WTC11 (cell line): ENCODE measurements around the gene SRC. TPM values are rescaled to one million over a fixed set of nuclear protein-coding genes. Genes with fewer than 3 reads are reported as not detected.

Experiments
- ATAC-seq: fragments of 200-7000 bp; cut with Tn5 transposase; 2 replicates; pipeline ENCODE4 v1.10.0; 2021; ENCODE audit warnings: mild to moderate bottlenecking, moderate library complexity
- CTCF ChIA-PET: fragments of 300-600 bp; sonication (Branson Sonifier 250); formaldehyde crosslinking; loops from one replicate; lab custom pipeline; 2021; ENCODE audit warnings: antibody characterized with exemption; lab: Charles Lee
- POLR2A ChIA-PET: fragments of 350-600 bp; sonication (Branson Sonifier 250); formaldehyde crosslinking; loops from one replicate; lab custom pipeline; 2021; ENCODE audit warnings: antibody characterized with exemption; lab: Charles Lee
- DNase-seq: peaks from one replicate; pipeline ENCODE4 v3.0.0; 2021; ENCODE audit warnings: low spot score
- H3K27ac Mint-ChIP-seq: 2 replicates; pipeline ENCODE4 v1.8.0; 2021; ENCODE audit warnings: mixed read lengths
- H3K27me3 Mint-ChIP-seq: 2 replicates; pipeline ENCODE4 v1.8.0; 2021; ENCODE audit warnings: low read depth, mild to moderate bottlenecking, moderate library complexity, mixed read lengths
- H3K36me3 Mint-ChIP-seq: 2 replicates; pipeline ENCODE4 v1.8.0; 2021; ENCODE audit warnings: mixed read lengths
- H3K4me1 Mint-ChIP-seq: 2 replicates; pipeline ENCODE4 v1.8.0; 2022; ENCODE audit warnings: mixed read lengths
- H3K4me3 Mint-ChIP-seq: 2 replicates; pipeline ENCODE4 v1.8.0; 2021; ENCODE audit warnings: mild to moderate bottlenecking, moderate library complexity, mixed read lengths
- H3K9me3 Mint-ChIP-seq: 2 replicates; pipeline ENCODE4 v1.8.0; 2021; ENCODE audit warnings: mixed read lengths
- ERG ChIP-seq: fragments of 250-450 bp; sonication (Bioruptor Pico); IDR thresholded peaks from 2 replicates; pipeline ENCODE4 v1.8.0; 2021; ENCODE audit warnings: mild to moderate bottlenecking
- HMGXB4 ChIP-seq: sonication (generic); formaldehyde crosslinking; IDR thresholded peaks from 2 replicates; pipeline ENCODE4 v1.8.1; 2023; ENCODE audit warnings: mild to moderate bottlenecking, moderate library complexity, missing genetic modification reagents
- IRF1 ChIP-seq: sonication (generic); formaldehyde crosslinking; IDR thresholded peaks from 2 replicates; pipeline ENCODE4 v1.8.0; 2023; ENCODE audit warnings: missing genetic modification reagents
- IRF2 ChIP-seq: sonication (generic); formaldehyde crosslinking; IDR thresholded peaks from 2 replicates; pipeline ENCODE4 v1.8.0; 2022; ENCODE audit warnings: low read depth, missing genetic modification reagents, borderline replicate concordance
- JAZF1 ChIP-seq: fragments of 250-450 bp; sonication (Bioruptor Pico); IDR thresholded peaks from 2 replicates; pipeline ENCODE4 v1.9.0; 2021; ENCODE audit warnings: moderate library complexity, mild to moderate bottlenecking, inconsistent platforms
- TEAD4 ChIP-seq: sonication (generic); formaldehyde crosslinking; IDR thresholded peaks from 2 replicates; pipeline ENCODE4 v1.8.0; 2022; ENCODE audit warnings: mild to moderate bottlenecking, missing genetic modification reagents
- ZBTB21 ChIP-seq: sonication (generic); formaldehyde crosslinking; IDR thresholded peaks from 2 replicates; pipeline ENCODE4 v1.8.1; 2023; ENCODE audit warnings: mild to moderate bottlenecking, missing genetic modification reagents, borderline replicate concordance
- ZNF138 ChIP-seq: sonication (generic); formaldehyde crosslinking; conservative IDR thresholded peaks from 2 replicates; pipeline ENCODE4 v1.8.1; 2022; ENCODE audit warnings: mild to moderate bottlenecking, moderate library complexity, missing genetic modification reagents
- ZNF317 ChIP-seq: sonication (generic); formaldehyde crosslinking; IDR thresholded peaks from 2 replicates; pipeline ENCODE4 v1.8.1; 2023; ENCODE audit warnings: low read depth, mild to moderate bottlenecking, moderate library complexity, missing genetic modification reagents, borderline replicate concordance
- total RNA-seq: library from RNA; stranded (reverse); gene quantifications from 3 replicates; pipeline ENCODE4 v1.2.3, GENCODE V29; 2021
- TF ChIP-seq, protein P1 (sequence below): fragments of 250-450 bp; sonication (Bioruptor Pico); IDR thresholded peaks from 2 replicates; pipeline ENCODE4 v1.9.0; 2021; ENCODE audit warnings: mild to moderate bottlenecking, borderline replicate concordance
- TF ChIP-seq, protein P2 (sequence below): sonication (generic); formaldehyde crosslinking; IDR thresholded peaks from 2 replicates; pipeline ENCODE4 v1.8.0; 2023; ENCODE audit warnings: mild to moderate bottlenecking, missing genetic modification reagents
- TF ChIP-seq, protein P3 (sequence below): fragments of 250-450 bp; sonication (Bioruptor Pico); IDR thresholded peaks from 2 replicates; pipeline ENCODE4 v1.9.0; 2021; ENCODE audit warnings: mild to moderate bottlenecking
- TF ChIP-seq, protein P4 (sequence below): sonication (generic); formaldehyde crosslinking; IDR thresholded peaks from 2 replicates; pipeline ENCODE4 v1.8.1; 2022; ENCODE audit warnings: missing genetic modification reagents, borderline replicate concordance

The SRC gene
- total RNA-seq, 1 experiment from 2014 or later, result 33.3 TPM

DNA sequence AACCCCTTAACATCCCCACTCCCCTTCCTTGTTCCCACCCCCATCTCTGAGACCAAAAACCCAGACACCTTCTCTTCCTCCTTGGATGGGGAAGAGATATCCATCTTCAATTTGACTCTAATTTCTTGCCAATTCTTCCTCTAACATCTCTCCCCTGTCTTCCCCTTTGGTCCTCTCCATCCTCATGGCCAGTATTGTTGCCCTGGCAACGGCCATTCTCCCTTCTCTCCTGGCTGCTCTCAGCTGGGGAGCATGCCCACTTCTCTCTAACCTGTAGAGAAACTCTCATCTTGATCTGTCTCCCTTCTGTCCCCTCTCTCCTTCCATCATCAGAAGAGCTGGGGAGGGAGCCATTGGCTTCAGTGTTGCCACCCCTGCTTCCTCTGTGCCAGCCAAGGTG, 86.7 kb downstream of the SRC start:
- TF ChIP-seq JAZF1 (CRISPR knock-in tag) (no peak), ZNF317 (CRISPR knock-in tag) (no peak), IRF2 (no peak), ZBTB21 (CRISPR knock-in tag) (no peak), TEAD4 (no peak), HMGXB4 (no peak), ERG (no peak), ZNF138 (no peak), IRF1 (no peak)
- TF ChIP-seq, protein P1, sequence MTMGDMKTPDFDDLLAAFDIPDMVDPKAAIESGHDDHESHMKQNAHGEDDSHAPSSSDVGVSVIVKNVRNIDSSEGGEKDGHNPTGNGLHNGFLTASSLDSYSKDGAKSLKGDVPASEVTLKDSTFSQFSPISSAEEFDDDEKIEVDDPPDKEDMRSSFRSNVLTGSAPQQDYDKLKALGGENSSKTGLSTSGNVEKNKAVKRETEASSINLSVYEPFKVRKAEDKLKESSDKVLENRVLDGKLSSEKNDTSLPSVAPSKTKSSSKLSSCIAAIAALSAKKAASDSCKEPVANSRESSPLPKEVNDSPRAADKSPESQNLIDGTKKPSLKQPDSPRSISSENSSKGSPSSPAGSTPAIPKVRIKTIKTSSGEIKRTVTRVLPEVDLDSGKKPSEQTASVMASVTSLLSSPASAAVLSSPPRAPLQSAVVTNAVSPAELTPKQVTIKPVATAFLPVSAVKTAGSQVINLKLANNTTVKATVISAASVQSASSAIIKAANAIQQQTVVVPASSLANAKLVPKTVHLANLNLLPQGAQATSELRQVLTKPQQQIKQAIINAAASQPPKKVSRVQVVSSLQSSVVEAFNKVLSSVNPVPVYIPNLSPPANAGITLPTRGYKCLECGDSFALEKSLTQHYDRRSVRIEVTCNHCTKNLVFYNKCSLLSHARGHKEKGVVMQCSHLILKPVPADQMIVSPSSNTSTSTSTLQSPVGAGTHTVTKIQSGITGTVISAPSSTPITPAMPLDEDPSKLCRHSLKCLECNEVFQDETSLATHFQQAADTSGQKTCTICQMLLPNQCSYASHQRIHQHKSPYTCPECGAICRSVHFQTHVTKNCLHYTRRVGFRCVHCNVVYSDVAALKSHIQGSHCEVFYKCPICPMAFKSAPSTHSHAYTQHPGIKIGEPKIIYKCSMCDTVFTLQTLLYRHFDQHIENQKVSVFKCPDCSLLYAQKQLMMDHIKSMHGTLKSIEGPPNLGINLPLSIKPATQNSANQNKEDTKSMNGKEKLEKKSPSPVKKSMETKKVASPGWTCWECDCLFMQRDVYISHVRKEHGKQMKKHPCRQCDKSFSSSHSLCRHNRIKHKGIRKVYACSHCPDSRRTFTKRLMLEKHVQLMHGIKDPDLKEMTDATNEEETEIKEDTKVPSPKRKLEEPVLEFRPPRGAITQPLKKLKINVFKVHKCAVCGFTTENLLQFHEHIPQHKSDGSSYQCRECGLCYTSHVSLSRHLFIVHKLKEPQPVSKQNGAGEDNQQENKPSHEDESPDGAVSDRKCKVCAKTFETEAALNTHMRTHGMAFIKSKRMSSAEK (CRISPR knock-in tag), result no peak
- TF ChIP-seq, protein P2, sequence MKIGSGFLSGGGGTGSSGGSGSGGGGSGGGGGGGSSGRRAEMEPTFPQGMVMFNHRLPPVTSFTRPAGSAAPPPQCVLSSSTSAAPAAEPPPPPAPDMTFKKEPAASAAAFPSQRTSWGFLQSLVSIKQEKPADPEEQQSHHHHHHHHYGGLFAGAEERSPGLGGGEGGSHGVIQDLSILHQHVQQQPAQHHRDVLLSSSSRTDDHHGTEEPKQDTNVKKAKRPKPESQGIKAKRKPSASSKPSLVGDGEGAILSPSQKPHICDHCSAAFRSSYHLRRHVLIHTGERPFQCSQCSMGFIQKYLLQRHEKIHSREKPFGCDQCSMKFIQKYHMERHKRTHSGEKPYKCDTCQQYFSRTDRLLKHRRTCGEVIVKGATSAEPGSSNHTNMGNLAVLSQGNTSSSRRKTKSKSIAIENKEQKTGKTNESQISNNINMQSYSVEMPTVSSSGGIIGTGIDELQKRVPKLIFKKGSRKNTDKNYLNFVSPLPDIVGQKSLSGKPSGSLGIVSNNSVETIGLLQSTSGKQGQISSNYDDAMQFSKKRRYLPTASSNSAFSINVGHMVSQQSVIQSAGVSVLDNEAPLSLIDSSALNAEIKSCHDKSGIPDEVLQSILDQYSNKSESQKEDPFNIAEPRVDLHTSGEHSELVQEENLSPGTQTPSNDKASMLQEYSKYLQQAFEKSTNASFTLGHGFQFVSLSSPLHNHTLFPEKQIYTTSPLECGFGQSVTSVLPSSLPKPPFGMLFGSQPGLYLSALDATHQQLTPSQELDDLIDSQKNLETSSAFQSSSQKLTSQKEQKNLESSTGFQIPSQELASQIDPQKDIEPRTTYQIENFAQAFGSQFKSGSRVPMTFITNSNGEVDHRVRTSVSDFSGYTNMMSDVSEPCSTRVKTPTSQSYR (CRISPR knock-in tag), result no peak
- TF ChIP-seq, protein P3, sequence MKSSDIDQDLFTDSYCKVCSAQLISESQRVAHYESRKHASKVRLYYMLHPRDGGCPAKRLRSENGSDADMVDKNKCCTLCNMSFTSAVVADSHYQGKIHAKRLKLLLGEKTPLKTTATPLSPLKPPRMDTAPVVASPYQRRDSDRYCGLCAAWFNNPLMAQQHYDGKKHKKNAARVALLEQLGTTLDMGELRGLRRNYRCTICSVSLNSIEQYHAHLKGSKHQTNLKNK (CRISPR knock-in tag), result no peak
- TF ChIP-seq, protein P4, sequence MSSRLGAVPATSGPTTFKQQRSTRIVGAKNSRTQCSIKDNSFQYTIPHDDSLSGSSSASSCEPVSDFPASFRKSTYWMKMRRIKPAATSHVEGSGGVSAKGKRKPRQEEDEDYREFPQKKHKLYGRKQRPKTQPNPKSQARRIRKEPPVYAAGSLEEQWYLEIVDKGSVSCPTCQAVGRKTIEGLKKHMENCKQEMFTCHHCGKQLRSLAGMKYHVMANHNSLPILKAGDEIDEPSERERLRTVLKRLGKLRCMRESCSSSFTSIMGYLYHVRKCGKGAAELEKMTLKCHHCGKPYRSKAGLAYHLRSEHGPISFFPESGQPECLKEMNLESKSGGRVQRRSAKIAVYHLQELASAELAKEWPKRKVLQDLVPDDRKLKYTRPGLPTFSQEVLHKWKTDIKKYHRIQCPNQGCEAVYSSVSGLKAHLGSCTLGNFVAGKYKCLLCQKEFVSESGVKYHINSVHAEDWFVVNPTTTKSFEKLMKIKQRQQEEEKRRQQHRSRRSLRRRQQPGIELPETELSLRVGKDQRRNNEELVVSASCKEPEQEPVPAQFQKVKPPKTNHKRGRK (CRISPR knock-in tag), result no peak
- DNase-seq (no peak), ATAC-seq (no peak)
- CTCF ChIA-PET, result no interaction called here
- Mint-ChIP-seq H3K27ac (no peak overlapping the region), H3K27me3 (no peaks in the 10 kb centered on the region), H3K4me1 (peaks cover 3% of the 10 kb centered on the region), H3K4me3 (no peak overlapping the region), H3K36me3 (no peaks in the 10 kb centered on the region), H3K9me3 (no peaks in the 10 kb centered on the region)
- POLR2A ChIA-PET, result no interaction called here
